Measurements from ENCODE around the gene ABCB8. TPM values are rescaled to one million over a fixed set of nuclear protein-coding genes. Genes with fewer than 3 reads are reported as not detected.

Gene ABCB8
- total and polyA plus RNA-seq, 2 donors (not counting 1 experiment from before 2014, with no cell fraction given): 41.4 to 69.7 TPM

DNA sequence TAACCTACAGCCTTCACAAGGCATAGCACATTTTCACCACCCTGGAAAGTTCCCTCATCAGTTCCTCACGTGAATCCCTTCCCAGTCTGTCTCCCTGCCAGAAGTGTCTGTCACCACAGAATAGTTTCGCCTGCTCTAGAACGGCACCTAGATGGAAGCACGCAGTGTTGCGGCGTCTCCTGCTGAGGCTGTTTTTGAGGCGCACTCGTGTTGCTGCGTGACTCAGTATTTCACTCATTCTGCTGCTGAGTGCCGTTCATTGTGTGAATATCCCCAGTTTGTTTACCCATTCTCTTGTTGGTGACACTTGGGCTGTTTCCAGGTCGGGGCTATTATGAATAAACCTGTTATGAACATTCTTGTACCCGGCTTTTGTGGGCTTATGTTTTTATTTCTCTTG lies 24.7 kb upstream of the ABCB8 start:
- H3K9ac ChIP-seq (ENCODE audit: low read length): no peak overlapping the region
- no peaks in the 10 kb centered on the region for H3K9me3 Mint-ChIP-seq (ENCODE audit: insufficient read depth)
- H3K27me3 Mint-ChIP-seq: peaks cover 9% of the 10 kb centered on the region
- no peak overlapping the region for H3K4me3 Mint-ChIP-seq
- ATAC-seq (ENCODE audit: low read depth): no peak
- H3K4me1 ChIP-seq (ENCODE audit: control insufficient read depth in 2 of 2, insufficient read depth in 2 of 2, low read length in 2 of 2): peaks cover 7 to 11% of the 10 kb centered on the region in 2 donors
- no peak overlapping the region for H3K4me2 ChIP-seq (replicated peaks; ENCODE audit: low read depth, low read length, poor library complexity, severe bottlenecking)
- H3K79me2 ChIP-seq (ENCODE audit: control insufficient read depth, insufficient read depth, low read length): no peaks in the 10 kb centered on the region
- H3K4me3 ChIP-seq (ENCODE audit: control extremely low read depth in 1 of 5, extremely low read depth in 1 of 5, insufficient read depth in 1 of 5, low read depth in 2 of 5, low read length in 4 of 5): no peak overlapping the region
- DNase-seq: no peak
- intact Hi-C loops (cut with micrococcal nuclease): no loop called here
- H3K27ac Mint-ChIP-seq: no peak overlapping the region
- no peaks in the 10 kb centered on the region for H3K36me3 ChIP-seq (replicated peaks in 1 of 2; ENCODE audit: control extremely low read depth in 1 of 2, control insufficient read depth in 1 of 2, extremely low read depth in 1 of 2, insufficient read depth in 2 of 2, low read length in 1 of 2)
- H4K20me1 ChIP-seq (ENCODE audit: control insufficient read depth, insufficient read depth, low read length, poor library complexity, severe bottlenecking): no peaks in the 10 kb centered on the region
- 95% methylated on average over 10 of the region's 12 CpGs for WGBS (ENCODE audit: insufficient coverage)
- peaks cover 0 to 6% (median 0%) of the 10 kb centered on the region in 4 experiments for H3K27me3 ChIP-seq (replicated peaks in 1 of 4; ENCODE audit: control extremely low read depth in 1 of 4, control insufficient read depth in 3 of 4, insufficient read depth in 4 of 4, low read length in 3 of 4)
- TF ChIP-seq EZH2 (IDR thresholded peaks at IDR 0.05; ENCODE audit: borderline replicate concordance, insufficient read depth, low read depth, low read length, poor library complexity, severe bottlenecking): no peak
- TF ChIP-seq, protein P1, sequence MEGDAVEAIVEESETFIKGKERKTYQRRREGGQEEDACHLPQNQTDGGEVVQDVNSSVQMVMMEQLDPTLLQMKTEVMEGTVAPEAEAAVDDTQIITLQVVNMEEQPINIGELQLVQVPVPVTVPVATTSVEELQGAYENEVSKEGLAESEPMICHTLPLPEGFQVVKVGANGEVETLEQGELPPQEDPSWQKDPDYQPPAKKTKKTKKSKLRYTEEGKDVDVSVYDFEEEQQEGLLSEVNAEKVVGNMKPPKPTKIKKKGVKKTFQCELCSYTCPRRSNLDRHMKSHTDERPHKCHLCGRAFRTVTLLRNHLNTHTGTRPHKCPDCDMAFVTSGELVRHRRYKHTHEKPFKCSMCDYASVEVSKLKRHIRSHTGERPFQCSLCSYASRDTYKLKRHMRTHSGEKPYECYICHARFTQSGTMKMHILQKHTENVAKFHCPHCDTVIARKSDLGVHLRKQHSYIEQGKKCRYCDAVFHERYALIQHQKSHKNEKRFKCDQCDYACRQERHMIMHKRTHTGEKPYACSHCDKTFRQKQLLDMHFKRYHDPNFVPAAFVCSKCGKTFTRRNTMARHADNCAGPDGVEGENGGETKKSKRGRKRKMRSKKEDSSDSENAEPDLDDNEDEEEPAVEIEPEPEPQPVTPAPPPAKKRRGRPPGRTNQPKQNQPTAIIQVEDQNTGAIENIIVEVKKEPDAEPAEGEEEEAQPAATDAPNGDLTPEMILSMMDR (IDR thresholded peaks at IDR 0.05): no peak
- H2AFZ ChIP-seq (ENCODE audit: insufficient read depth, low read depth, low read length, poor library complexity, severe bottlenecking): no peak overlapping the region
- no peak overlapping the region for H3K27ac ChIP-seq (ENCODE audit: low read length in 2 of 2)
- H3K9me3 ChIP-seq (ENCODE audit: control extremely low read depth in 1 of 3, control insufficient read depth in 2 of 3, insufficient read depth in 1 of 3, low read length in 2 of 3): peaks cover 0 to 5% (median 0%) of the 10 kb centered on the region in 3 donors
- ChIA-PET CTCF (no interaction called here), POLR2A (no interaction called here)
- H3K4me1 Mint-ChIP-seq: peaks cover 9% of the 10 kb centered on the region

DNA sequence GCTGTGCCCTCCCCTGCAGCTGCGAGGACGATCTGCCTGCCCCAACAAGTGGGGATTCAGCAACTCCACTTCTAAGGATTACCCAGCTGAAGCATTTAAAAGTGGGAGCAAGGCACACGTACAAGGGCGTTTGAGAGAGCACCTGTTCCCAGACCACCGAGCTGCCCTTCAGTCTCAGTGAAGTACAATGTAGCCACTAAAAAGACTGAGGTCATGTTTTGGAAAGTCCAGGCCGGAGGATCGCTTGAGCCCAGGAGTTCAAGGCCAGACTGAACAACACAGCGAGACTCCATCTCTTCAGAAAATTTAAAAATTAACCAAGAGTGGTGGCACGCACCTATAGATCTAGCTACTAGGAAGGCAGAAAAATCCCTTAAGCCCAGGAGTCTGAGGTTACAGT lies 22.7 kb upstream of the ABCB8 start:
- peaks cover 7 to 17% of the 10 kb centered on the region in 2 donors for H3K4me1 ChIP-seq (ENCODE audit: control insufficient read depth in 2 of 2, insufficient read depth in 2 of 2, low read length in 2 of 2)
- POLR2A ChIA-PET: no interaction called here
- no peak for ATAC-seq (ENCODE audit: low read depth)

More for the DNA sequence above, 22.7 kb upstream of the ABCB8 start:
- Histone ChIP-seq H3K4me2 (replicated peaks; ENCODE audit: low read depth, low read length, poor library complexity, severe bottlenecking) (no peak overlapping the region), H3K4me3 (ENCODE audit: control extremely low read depth in 1 of 5, extremely low read depth in 1 of 5, insufficient read depth in 1 of 5, low read depth in 2 of 5, low read length in 4 of 5) (no peak overlapping the region), H2AFZ (ENCODE audit: insufficient read depth, low read depth, low read length, poor library complexity, severe bottlenecking) (no peak overlapping the region), H3K9ac (ENCODE audit: low read length) (no peak overlapping the region), H4K20me1 (ENCODE audit: control insufficient read depth, insufficient read depth, low read length, poor library complexity, severe bottlenecking) (no peaks in the 10 kb centered on the region), H3K36me3 (replicated peaks in 1 of 2; ENCODE audit: control extremely low read depth in 1 of 2, control insufficient read depth in 1 of 2, extremely low read depth in 1 of 2, insufficient read depth in 2 of 2, low read length in 1 of 2) (no peaks in the 10 kb centered on the region), H3K79me2 (ENCODE audit: control insufficient read depth, insufficient read depth, low read length) (no peaks in the 10 kb centered on the region), H3K27me3 (replicated peaks in 1 of 4; ENCODE audit: control extremely low read depth in 1 of 4, control insufficient read depth in 3 of 4, insufficient read depth in 4 of 4, low read length in 3 of 4) (no peaks in the 10 kb centered on the region), H3K27ac (ENCODE audit: low read length in 2 of 2) (no peak overlapping the region), H3K9me3 (ENCODE audit: control extremely low read depth in 1 of 3, control insufficient read depth in 2 of 3, insufficient read depth in 1 of 3, low read length in 2 of 3) (peaks cover 0 to 9% (median 0%) of the 10 kb centered on the region in 3 donors)
- intact Hi-C loops (cut with micrococcal nuclease): no loop called here
- CTCF ChIA-PET: interaction anchor here (1.3 to 1.5 kb wide), 2 partner anchors 11 to 105 kb away, joined by 3 read pairs; no protein-coding TSS in a partner anchor
- 94% methylated on average over 7 of the region's 9 CpGs for WGBS (ENCODE audit: insufficient coverage)
- Mint-ChIP-seq H3K27me3 (peaks cover 9% of the 10 kb centered on the region), H3K4me3 (no peak overlapping the region), H3K27ac (no peak overlapping the region), H3K9me3 (ENCODE audit: insufficient read depth) (no peaks in the 10 kb centered on the region), H3K4me1 (peaks cover 10% of the 10 kb centered on the region)
- TF ChIP-seq, protein P1 (IDR thresholded peaks at IDR 0.05): no peak
- no peak for TF ChIP-seq EZH2 (IDR thresholded peaks at IDR 0.05; ENCODE audit: borderline replicate concordance, insufficient read depth, low read depth, low read length, poor library complexity, severe bottlenecking)
- DNase-seq: no peak
